ENCODE results near the gene SLC22A2. TPM values are rescaled to one million over a fixed set of nuclear protein-coding genes. Genes with fewer than 3 reads are reported as not detected.

SLC22A2 gene
- total and polyA plus RNA-seq, 2 donors (not counting 1 experiment from before 2014, with no cell fraction given) = not detected

- H3K36me3 ChIP-seq (ENCODE audit: control insufficient read depth, insufficient read depth, low read length) = no peaks in the 10 kb centered on the region
- DNase-seq (ENCODE audit: low read depth in 2 of 2) = no peak
- H3K27me3 ChIP-seq (ENCODE audit: control insufficient read depth, insufficient read depth, low read length) = no peaks in the 10 kb centered on the region
- no peaks in the 10 kb centered on the region for H3K4me1 ChIP-seq (ENCODE audit: control insufficient read depth, extremely low read depth, insufficient read depth, low read length)
- no peak overlapping the region for H3K4me2 ChIP-seq (ENCODE audit: extremely low read depth, insufficient read depth, low read length)
- no peak overlapping the region for H3K4me3 ChIP-seq (replicated peaks in 1 of 4; ENCODE audit: control extremely low read depth in 1 of 4, insufficient read depth in 1 of 4, low read depth in 3 of 4, low read length in 4 of 4)
- no peak for TF ChIP-seq EZH2 (IDR thresholded peaks at IDR 0.05; ENCODE audit: low read length, missing control alignments)
- TF ChIP-seq, protein P1, sequence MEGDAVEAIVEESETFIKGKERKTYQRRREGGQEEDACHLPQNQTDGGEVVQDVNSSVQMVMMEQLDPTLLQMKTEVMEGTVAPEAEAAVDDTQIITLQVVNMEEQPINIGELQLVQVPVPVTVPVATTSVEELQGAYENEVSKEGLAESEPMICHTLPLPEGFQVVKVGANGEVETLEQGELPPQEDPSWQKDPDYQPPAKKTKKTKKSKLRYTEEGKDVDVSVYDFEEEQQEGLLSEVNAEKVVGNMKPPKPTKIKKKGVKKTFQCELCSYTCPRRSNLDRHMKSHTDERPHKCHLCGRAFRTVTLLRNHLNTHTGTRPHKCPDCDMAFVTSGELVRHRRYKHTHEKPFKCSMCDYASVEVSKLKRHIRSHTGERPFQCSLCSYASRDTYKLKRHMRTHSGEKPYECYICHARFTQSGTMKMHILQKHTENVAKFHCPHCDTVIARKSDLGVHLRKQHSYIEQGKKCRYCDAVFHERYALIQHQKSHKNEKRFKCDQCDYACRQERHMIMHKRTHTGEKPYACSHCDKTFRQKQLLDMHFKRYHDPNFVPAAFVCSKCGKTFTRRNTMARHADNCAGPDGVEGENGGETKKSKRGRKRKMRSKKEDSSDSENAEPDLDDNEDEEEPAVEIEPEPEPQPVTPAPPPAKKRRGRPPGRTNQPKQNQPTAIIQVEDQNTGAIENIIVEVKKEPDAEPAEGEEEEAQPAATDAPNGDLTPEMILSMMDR (conservative IDR thresholded peaks at IDR 0.05 in 1 of 2, IDR thresholded peaks at IDR 0.05 in 1 of 2; ENCODE audit: low read depth in 1 of 2, low read length in 2 of 2) = no peak
- H3K27ac ChIP-seq (ENCODE audit: insufficient read depth, low read length) = no peak overlapping the region
- H3K9ac ChIP-seq (ENCODE audit: insufficient read depth, low read length) = no peak overlapping the region
- no peaks in the 10 kb centered on the region for H3K9me3 ChIP-seq (ENCODE audit: control insufficient read depth, insufficient read depth, low read depth, low read length)
- H2AFZ ChIP-seq (ENCODE audit: low read length) = no peak overlapping the region
- no peaks in the 10 kb centered on the region for H3K79me2 ChIP-seq (ENCODE audit: control insufficient read depth, insufficient read depth, low read length)
- no peaks in the 10 kb centered on the region for H4K20me1 ChIP-seq (ENCODE audit: control insufficient read depth, extremely low read depth, insufficient read depth, low read length)
Observed at GRCh38 chr6:160301339-160301738, 42.7 kb upstream of the SLC22A2 start.

DNA sequence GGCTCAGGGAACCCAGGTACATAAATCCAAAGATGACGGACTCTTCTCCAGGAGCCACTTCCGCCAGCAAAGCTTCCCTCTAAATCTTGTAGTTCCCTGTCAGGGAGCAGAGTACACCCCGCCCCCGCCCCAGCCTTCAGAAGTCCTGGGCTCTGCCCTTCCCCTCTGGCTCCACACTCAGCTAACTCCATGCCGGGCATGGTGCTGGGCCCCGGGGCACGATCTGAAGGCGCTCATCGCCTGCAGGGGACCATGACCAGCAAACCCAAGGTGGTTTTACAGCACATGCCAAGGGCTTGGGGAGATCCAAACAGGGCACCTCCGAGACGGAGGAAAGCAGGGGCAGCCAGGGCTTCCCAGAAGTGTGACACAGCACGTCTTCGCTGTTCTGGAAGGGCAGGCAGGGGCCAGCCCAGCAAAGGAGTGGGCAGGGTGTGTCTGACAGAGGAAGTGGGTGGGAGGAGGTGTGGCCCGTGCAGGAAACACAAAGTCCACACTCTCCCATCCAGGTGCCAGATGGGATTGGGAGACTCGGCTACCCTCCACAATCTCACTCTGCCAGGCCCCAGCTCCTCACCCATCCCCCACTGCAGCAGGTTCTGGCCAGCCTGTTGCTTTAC lies 41.6 kb upstream of the SLC22A2 start:
- TF ChIP-seq, protein P1 (conservative IDR thresholded peaks at IDR 0.05 in 1 of 2, IDR thresholded peaks at IDR 0.05 in 1 of 2; ENCODE audit: low read depth in 1 of 2, low read length in 2 of 2) = no peak
- TF ChIP-seq EZH2 (IDR thresholded peaks at IDR 0.05; ENCODE audit: low read length, missing control alignments) = no peak
- Histone ChIP-seq H3K4me3 (replicated peaks in 1 of 4; ENCODE audit: control extremely low read depth in 1 of 4, insufficient read depth in 1 of 4, low read depth in 3 of 4, low read length in 4 of 4) (no peak overlapping the region), H3K36me3 (ENCODE audit: control insufficient read depth, insufficient read depth, low read length) (no peaks in the 10 kb centered on the region), H3K27ac (ENCODE audit: insufficient read depth, low read length) (no peak overlapping the region), H3K9ac (ENCODE audit: insufficient read depth, low read length) (no peak overlapping the region), H3K4me2 (ENCODE audit: extremely low read depth, insufficient read depth, low read length) (no peak overlapping the region), H3K4me1 (ENCODE audit: control insufficient read depth, extremely low read depth, insufficient read depth, low read length) (no peaks in the 10 kb centered on the region), H3K9me3 (ENCODE audit: control insufficient read depth, insufficient read depth, low read depth, low read length) (no peaks in the 10 kb centered on the region), H3K27me3 (ENCODE audit: control insufficient read depth, insufficient read depth, low read length) (no peaks in the 10 kb centered on the region), H2AFZ (ENCODE audit: low read length) (no peak overlapping the region), H4K20me1 (ENCODE audit: control insufficient read depth, extremely low read depth, insufficient read depth, low read length) (no peaks in the 10 kb centered on the region), H3K79me2 (ENCODE audit: control insufficient read depth, insufficient read depth, low read length) (no peaks in the 10 kb centered on the region)
- DNase-seq (ENCODE audit: low read depth in 2 of 2) = no peak

DNA sequence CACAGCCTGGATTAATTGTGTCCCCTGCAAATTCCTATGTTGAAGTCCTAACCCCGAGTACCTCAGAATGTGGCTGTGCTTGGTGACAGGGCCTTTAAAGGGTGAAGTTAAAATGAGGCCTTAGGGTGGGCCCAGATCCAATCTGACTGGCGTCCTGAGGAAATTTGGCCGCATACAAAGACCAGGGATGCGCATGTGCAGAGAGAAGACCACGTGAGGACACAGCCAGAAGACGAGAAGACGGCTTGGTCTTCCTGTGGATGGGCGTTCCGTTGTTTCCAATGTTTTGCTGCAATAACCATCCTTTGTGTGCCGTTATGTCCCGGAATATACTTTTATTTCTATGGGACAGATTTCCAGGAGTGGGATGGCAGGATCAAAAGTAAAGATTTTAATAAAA lies 40.9 kb upstream of the SLC22A2 start:
- DNase-seq (ENCODE audit: low read depth in 2 of 2) = no peak
- Histone ChIP-seq H3K4me1 (ENCODE audit: control insufficient read depth, extremely low read depth, insufficient read depth, low read length) (no peaks in the 10 kb centered on the region), H3K79me2 (ENCODE audit: control insufficient read depth, insufficient read depth, low read length) (no peaks in the 10 kb centered on the region), H4K20me1 (ENCODE audit: control insufficient read depth, extremely low read depth, insufficient read depth, low read length) (no peaks in the 10 kb centered on the region), H2AFZ (ENCODE audit: low read length) (no peak overlapping the region), H3K27ac (ENCODE audit: insufficient read depth, low read length) (no peak overlapping the region), H3K4me2 (ENCODE audit: extremely low read depth, insufficient read depth, low read length) (no peak overlapping the region), H3K9me3 (ENCODE audit: control insufficient read depth, insufficient read depth, low read depth, low read length) (no peaks in the 10 kb centered on the region), H3K36me3 (ENCODE audit: control insufficient read depth, insufficient read depth, low read length) (no peaks in the 10 kb centered on the region), H3K27me3 (ENCODE audit: control insufficient read depth, insufficient read depth, low read length) (no peaks in the 10 kb centered on the region), H3K4me3 (replicated peaks in 1 of 4; ENCODE audit: control extremely low read depth in 1 of 4, insufficient read depth in 1 of 4, low read depth in 3 of 4, low read length in 4 of 4) (no peak overlapping the region), H3K9ac (ENCODE audit: insufficient read depth, low read length) (no peak overlapping the region)
- TF ChIP-seq EZH2 (IDR thresholded peaks at IDR 0.05; ENCODE audit: low read length, missing control alignments) = no peak

Data from fibroblast of lung (primary cell).